Thymus (tissue), 11 donors: ENCODE results near the gene RHOV. TPM values are rescaled to one million over a fixed set of nuclear protein-coding genes. Genes with fewer than 3 reads are reported as not detected.
A peak's percentile ranks its signal among the peaks of the same experiment; 100 is the strongest.

ENCODE experiments used
- DNase-seq, 9 donors: peaks; one replicate each; pipeline ENCODE4 v3.0.0-alpha.2; 2013; ENCODE audit warnings: low spot score in 9 of 9, low read depth in 6 of 9, missing footprints in 1 of 9
- H3K27ac ChIP-seq, 2 donors: one replicate each; pipeline ENCODE4 v1.5.1; 2013; ENCODE audit warnings: control low read depth in 1 of 2, low read depth in 1 of 2, low read length in 1 of 2, mild to moderate bottlenecking in 1 of 2, moderate library complexity in 1 of 2
- H3K27me3 ChIP-seq, 2 donors: one replicate each; pipeline ENCODE4 v1.5.1; 2013; ENCODE audit warnings: low read length in 1 of 2; ENCODE audit not compliant: control insufficient read depth in 2 of 2, insufficient read depth in 1 of 2
- H3K36me3 ChIP-seq, 2 donors: one replicate each; pipeline ENCODE4 v1.5.1; 2013; ENCODE audit warnings: low read length in 1 of 2, mild to moderate bottlenecking in 1 of 2, moderate library complexity in 1 of 2; ENCODE audit not compliant: control insufficient read depth in 2 of 2, insufficient read depth in 2 of 2
- H3K4me1 ChIP-seq, 2 donors: one replicate each; pipeline ENCODE4 v1.5.1; 2013; ENCODE audit warnings: low read length in 2 of 2; ENCODE audit not compliant: control insufficient read depth in 2 of 2, insufficient read depth in 2 of 2
- H3K4me3 ChIP-seq, 2 donors: one replicate each; pipeline ENCODE4 v1.5.1; 2013; ENCODE audit warnings: low read length in 2 of 2, control low read depth in 1 of 2, mild to moderate bottlenecking in 1 of 2
- H3K9me3 ChIP-seq, 2 donors: one replicate each; pipeline ENCODE4 v1.5.1; 2013; ENCODE audit warnings: low read length in 1 of 2, mild to moderate bottlenecking in 1 of 2; ENCODE audit not compliant: control insufficient read depth in 2 of 2, insufficient read depth in 1 of 2
- WGBS: extraction: QIAGEN DNeasy Blood & Tissue Kit; methylation state at CpG from one replicate; pipeline ENCODE4 v1.1.7; 2013; 5-methylcytosine and 5-hydroxymethylcytosine counted together
- polyA plus RNA-seq: library from polyadenylated mRNA; stranded (reverse); fragments of 200-250 nt; gene quantifications from one replicate; pipeline ENCODE4 v1.2.3, GENCODE V29; 2013
- total RNA-seq: library from RNA; stranded (reverse); fragments of 120-200 nt; gene quantifications from one replicate; pipeline ENCODE4 v1.2.4, GENCODE V29; 2013
- donor health status: healthy.

RHOV gene
- total and polyA plus RNA-seq, 2 donors, result 3.4 to 15.3 TPM

DNA sequence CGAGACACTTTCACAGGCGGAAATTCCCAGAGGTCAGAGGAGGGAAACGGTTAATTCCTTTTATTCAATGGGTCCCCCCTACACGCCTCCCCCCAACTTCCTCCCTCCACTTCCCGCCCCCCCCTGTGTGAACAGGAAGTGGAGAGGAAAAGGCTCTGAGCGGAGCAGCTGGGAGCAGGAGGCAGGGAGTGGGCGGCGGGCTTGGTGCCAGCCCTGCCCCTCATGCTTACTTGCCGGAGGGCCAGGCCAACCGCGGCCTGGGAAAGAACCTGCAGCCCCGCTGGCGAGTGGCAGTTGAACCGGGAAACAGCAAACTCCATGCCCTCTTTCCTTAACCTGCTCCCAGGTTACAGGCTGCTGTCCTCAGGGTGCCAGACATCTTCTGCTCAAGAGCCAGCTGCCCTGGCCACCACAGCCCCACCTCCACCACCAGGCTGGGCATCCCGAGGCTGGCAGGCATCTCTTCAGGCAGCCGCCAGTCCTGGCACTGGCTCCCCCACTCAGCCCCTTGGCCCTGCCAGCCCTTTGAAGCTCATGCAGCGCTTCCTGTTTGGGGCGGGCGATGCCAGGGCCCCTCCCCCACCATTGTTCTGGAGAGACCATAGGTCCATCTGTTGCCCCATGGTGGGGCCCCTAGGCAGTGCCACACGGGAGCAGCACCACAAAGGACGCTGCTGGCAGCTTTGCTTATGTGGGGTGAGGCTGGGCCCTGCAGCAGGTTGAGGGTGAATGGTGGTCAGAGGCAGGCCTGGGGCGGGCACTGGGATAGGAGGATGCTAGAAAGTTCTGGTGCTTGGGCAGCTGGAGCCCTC is 33.2 kb upstream of the RHOV start:
- H3K27me3 ChIP-seq, result no peaks in the 10 kb centered on the region
- peak overlapping the region; percentile 66 to 87 for H3K27ac ChIP-seq
- peaks cover 14 to 22% of the 10 kb centered on the region in 2 donors for H3K36me3 ChIP-seq
- DNase-seq, result peak in 3 of 9 donors; percentile 63 to 79 (median 65)
- peak overlapping the region; percentile 55 to 71 for H3K4me3 ChIP-seq
- WGBS, result 7% methylated on average over 22 of the region's 22 CpGs
- H3K4me1 ChIP-seq, result peaks cover 23 to 66% of the 10 kb centered on the region in 2 donors
- H3K9me3 ChIP-seq, result peaks cover 0 to 3% of the 10 kb centered on the region in 2 donors

DNA sequence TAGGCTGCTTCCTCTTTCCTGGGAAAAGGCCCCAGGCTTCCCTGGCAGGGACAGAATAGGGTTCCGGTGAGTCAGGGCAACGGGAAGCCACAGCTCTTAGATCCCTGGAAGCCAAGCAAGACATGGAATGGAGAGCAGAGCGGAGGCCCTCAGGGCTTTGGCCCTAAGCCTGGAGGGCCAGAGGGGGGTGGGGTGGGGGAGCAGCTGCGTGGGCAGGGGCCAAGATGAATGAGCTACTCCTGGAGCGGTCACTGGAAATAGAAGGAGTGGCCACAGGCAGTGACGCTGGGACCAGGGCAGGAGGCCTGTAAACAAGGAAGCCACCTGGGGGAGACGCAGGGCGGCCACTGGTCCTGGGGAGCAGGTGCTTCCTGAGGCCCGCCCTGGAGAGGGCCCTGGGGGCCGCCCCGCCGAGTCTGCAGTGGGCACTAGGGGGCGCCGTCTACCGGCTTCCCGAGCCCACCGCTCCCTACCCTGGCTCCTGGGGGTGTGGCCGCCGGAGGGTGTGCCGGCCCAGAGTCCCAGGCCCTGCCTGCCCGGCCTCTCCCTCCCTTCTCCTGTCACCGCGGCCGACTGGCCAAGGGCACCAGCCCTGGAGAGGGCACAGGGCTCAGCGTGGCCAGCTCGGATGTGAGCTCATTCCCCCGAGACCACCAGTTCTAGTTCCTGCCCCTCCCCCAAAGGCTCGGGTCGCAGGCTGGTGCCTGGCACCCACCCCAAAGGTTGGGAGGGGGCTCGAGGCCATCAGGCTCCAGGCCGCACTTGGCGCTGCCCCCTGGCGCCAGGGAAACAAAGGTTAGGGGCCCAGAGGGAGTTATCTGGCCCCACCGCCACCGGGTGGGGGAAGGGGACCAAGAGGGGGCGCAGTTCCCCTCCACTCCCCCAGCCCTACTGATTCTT is 32.3 kb upstream of the RHOV start:
- WGBS, result 6% methylated on average over 36 of the region's 36 CpGs
- Histone ChIP-seq H3K9me3 (peaks cover 0 to 3% of the 10 kb centered on the region in 2 donors), H3K36me3 (peaks cover 14 to 23% of the 10 kb centered on the region in 2 donors), H3K4me1 (peaks cover 23 to 63% of the 10 kb centered on the region in 2 donors), H3K27me3 (no peaks in the 10 kb centered on the region), H3K27ac (peak overlapping the region; percentile 66), H3K4me3 (peak overlapping the region; percentile 55 to 71)
- DNase-seq, result peak in 5 of 9 donors; percentile 64 to 84 (median 80)

DNA sequence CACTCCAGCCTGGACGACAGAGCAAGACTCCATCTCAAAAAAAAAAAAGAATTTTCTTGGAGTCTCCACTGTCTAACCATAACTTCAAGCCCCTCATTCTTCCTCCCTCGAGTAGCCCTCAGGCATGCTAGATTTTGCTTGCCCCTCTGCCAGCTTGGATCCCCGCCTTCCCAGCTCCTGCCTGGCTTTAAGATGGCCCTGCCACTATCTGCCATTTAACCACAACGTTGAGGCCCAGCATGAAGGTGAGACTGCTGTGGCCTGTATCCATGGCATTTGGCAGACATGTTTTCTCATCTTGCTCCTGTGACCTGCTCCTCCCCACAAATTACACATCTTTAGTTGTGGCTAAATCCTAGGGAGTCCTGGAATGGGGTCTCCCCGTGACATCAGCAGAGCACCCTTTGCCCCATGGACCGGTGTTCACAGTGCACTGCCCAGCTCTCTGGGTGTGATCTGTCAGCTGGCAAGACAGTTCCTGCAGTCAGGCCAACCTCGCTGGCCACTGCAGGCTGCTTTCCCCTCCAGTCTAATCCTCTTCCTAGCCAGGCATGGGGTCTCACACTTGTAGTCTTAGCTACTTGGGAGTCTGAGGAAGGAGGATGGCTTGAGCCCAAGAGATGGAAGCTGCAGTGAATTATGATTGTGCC is 30.6 kb upstream of the RHOV start:
- H3K36me3 ChIP-seq, result peaks cover 28 to 38% of the 10 kb centered on the region in 2 donors
- H3K27me3 ChIP-seq, result no peaks in the 10 kb centered on the region
- H3K9me3 ChIP-seq, result peaks cover 0 to 3% of the 10 kb centered on the region in 2 donors
- H3K27ac ChIP-seq, result no peak overlapping the region
- DNase-seq, result no peak
- H3K4me1 ChIP-seq, result peaks cover 23 to 53% of the 10 kb centered on the region in 2 donors
- no peak overlapping the region for H3K4me3 ChIP-seq
- 95% methylated on average over 7 of the region's 7 CpGs for WGBS

DNA sequence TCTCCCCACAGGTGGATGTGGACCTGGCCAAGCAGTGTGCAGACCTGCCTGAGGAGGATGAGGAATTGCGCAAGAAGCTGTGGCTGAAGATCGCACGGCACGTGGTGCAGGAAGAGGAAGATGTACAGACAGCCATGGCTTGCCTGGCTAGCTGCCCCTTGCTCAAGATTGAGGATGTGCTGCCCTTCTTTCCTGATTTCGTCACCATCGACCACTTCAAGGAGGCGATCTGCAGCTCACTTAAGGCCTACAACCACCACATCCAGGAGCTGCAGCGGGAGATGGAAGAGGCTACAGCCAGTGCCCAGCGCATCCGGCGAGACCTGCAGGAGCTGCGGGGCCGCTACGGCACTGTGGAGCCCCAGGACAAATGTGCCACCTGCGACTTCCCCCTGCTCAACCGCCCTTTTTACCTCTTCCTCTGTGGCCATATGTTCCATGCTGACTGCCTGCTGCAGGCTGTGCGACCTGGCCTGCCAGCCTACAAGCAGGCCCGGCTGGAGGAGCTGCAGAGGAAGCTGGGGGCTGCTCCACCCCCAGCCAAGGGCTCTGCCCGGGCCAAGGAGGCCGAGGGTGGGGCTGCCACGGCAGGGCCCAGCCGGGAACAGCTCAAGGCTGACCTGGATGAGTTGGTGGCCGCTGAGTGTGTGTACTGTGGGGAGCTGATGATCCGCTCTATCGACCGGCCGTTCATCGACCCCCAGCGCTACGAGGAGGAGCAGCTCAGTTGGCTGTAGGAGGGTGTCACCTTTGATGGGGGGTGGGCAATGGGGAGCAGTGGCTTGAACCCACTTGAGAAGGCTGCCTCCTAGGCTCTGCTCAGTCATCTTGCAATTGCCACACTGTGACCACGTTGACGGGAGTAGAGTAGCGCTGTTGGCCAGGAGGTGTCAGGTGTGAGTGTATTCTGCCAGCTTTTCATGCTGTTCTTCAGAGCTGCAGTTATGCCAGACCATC is 28.8 kb upstream of the RHOV start:
- peak in 2 of 9 donors; percentile 32 to 58 for DNase-seq
- no peaks in the 10 kb centered on the region for H3K27me3 ChIP-seq
- peak overlapping the region in 1 of 2 donors; percentile 38 for H3K27ac ChIP-seq
- H3K4me1 ChIP-seq, result peaks cover 23 to 44% of the 10 kb centered on the region in 2 donors
- peaks cover 0 to 3% of the 10 kb centered on the region in 2 donors for H3K9me3 ChIP-seq
- peaks cover 40 to 49% of the 10 kb centered on the region in 2 donors for H3K36me3 ChIP-seq
- WGBS, result 32% methylated on average over 33 of the region's 33 CpGs
- no peak overlapping the region for H3K4me3 ChIP-seq

DNA sequence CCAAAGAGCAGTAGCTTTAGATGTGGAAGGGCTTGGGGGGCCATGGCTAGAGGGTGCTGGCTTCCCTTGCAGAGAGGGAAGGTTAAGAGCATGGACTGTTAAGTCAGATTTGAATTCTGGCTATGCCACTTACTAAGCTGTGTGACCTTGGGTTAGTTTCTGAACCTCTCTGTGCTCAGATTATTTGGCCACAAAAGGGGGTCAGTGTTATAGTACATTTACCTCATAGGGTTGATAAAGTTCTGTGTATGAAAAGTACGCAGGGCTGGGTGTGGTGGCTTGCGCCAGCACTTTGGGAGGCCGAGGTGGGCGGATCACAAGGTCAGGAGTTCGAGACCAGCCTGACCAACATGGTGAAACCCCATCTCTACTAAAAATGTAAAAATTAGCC is 27.0 kb upstream of the RHOV start:
- Histone ChIP-seq H3K27ac (no peak overlapping the region), H3K36me3 (peaks cover 42 to 49% of the 10 kb centered on the region in 2 donors), H3K9me3 (no peaks in the 10 kb centered on the region), H3K4me3 (no peak overlapping the region), H3K27me3 (no peaks in the 10 kb centered on the region), H3K4me1 (peaks cover 13 to 26% of the 10 kb centered on the region in 2 donors)
- WGBS, result 78% methylated on average over 5 of the region's 5 CpGs
- no peak for DNase-seq

DNA sequence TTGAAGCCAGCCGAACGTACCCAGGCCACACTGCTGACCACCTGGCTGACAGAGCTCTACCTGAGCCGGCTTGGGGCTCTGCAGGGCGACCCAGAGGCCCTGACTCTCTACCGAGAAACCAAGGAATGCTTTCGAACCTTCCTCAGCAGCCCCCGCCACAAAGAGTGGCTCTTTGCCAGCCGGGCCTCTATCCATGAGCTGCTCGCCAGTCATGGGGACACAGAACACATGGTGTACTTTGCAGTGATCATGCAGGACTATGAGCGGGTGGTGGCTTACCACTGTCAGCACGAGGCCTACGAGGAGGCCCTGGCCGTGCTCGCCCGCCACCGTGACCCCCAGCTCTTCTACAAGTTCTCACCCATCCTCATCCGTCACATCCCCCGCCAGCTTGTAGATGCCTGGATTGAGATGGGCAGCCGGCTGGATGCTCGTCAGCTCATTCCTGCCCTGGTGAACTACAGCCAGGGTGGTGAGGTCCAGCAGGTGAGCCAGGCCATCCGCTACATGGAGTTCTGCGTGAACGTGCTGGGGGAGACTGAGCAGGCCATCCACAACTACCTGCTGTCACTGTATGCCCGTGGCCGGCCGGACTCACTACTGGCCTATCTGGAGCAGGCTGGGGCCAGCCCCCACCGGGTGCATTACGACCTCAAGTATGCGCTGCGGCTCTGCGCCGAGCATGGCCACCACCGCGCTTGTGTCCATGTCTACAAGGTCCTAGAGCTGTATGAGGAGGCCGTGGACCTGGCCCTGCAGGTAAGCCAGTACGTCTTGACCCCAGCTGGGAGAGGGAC is 26.4 kb upstream of the RHOV start:
- DNase-seq, result no peak
- Histone ChIP-seq H3K36me3 (peaks cover 44 to 51% of the 10 kb centered on the region in 2 donors), H3K4me1 (peaks cover 15 to 27% of the 10 kb centered on the region in 2 donors)

DNA sequence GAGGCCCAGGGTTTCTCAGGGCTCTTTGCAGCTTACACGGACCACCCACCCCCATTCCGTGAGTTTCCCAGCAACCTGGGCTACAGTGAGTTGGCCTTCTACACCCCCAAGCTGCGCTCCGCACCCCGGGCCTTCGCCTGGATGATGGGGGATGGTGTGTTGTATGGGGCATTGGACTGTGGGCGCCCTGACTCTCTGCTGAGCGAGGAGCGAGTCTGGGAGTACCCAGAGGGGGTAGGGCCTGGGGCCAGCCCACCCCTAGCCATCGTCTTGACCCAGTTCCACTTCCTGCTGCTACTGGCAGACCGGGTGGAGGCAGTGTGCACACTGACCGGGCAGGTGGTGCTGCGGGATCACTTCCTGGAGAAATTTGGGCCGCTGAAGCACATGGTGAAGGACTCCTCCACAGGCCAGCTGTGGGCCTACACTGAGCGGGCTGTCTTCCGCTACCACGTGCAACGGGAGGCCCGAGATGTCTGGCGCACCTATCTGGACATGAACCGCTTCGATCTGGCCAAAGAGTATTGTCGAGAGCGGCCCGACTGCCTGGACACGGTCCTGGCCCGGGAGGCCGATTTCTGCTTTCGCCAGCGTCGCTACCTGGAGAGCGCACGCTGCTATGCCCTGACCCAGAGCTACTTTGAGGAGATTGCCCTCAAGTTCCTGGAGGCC is 25.6 kb upstream of the RHOV start:
- H3K9me3 ChIP-seq, result no peaks in the 10 kb centered on the region
- peaks cover 22 to 33% of the 10 kb centered on the region in 2 donors for H3K4me1 ChIP-seq
- no peak overlapping the region for H3K4me3 ChIP-seq
- 97% methylated on average over 33 of the region's 33 CpGs for WGBS
- DNase-seq, result no peak
- no peaks in the 10 kb centered on the region for H3K27me3 ChIP-seq
- peaks cover 41 to 47% of the 10 kb centered on the region in 2 donors for H3K36me3 ChIP-seq
- no peak overlapping the region for H3K27ac ChIP-seq

More for the DNA sequence above, 26.4 kb upstream of the RHOV start:
- 97% methylated on average over 36 of the region's 36 CpGs for WGBS
- Histone ChIP-seq H3K9me3 (no peaks in the 10 kb centered on the region), H3K27ac (no peak overlapping the region), H3K27me3 (no peaks in the 10 kb centered on the region), H3K4me3 (no peak overlapping the region)
